ENCODE data around the gene TENM3.

TENM3 gene

GRCh38 chr4:182294451-182294850 is 51.2 kb downstream of the TENM3 start:
- H3K4me3 ChIP-seq (ENCODE audit: control insufficient read depth, low read depth, low read length), result no peak overlapping the region
- DNase-seq (ENCODE audit: low read depth), result no peak
- no peak for TF ChIP-seq CTCF (IDR thresholded peaks at IDR 0.05; ENCODE audit: control insufficient read depth, insufficient read depth, low read depth, low read length, missing control alignments)

GRCh38 chr4:182297659-182298058 is 54.5 kb downstream of the TENM3 start:
- DNase-seq (ENCODE audit: low read depth), result no peak
- no peak overlapping the region for H3K4me3 ChIP-seq (ENCODE audit: control insufficient read depth, low read depth, low read length)
- TF ChIP-seq CTCF (IDR thresholded peaks at IDR 0.05; ENCODE audit: control insufficient read depth, insufficient read depth, low read depth, low read length, missing control alignments), result no peak

GRCh38 chr4:182301736-182302135 is 58.5 kb downstream of the TENM3 start:
- no peak for TF ChIP-seq CTCF (IDR thresholded peaks at IDR 0.05; ENCODE audit: control insufficient read depth, insufficient read depth, low read depth, low read length, missing control alignments)
- DNase-seq (ENCODE audit: low read depth), result no peak
- no peak overlapping the region for H3K4me3 ChIP-seq (ENCODE audit: control insufficient read depth, low read depth, low read length)

- no peak for DNase-seq (ENCODE audit: low read depth)
- no peak overlapping the region for H3K4me3 ChIP-seq (ENCODE audit: control insufficient read depth, low read depth, low read length)
- TF ChIP-seq CTCF (IDR thresholded peaks at IDR 0.05; ENCODE audit: control insufficient read depth, insufficient read depth, low read depth, low read length, missing control alignments), result no peak
These were observed 60.6 kb downstream of the TENM3 start for GRCh38 chr4:182303847-182304246.

- peak; percentile 69 for DNase-seq (ENCODE audit: low read depth)
- peak; percentile 36 for TF ChIP-seq CTCF (IDR thresholded peaks at IDR 0.05; ENCODE audit: control insufficient read depth, insufficient read depth, low read depth, low read length, missing control alignments)
- H3K4me3 ChIP-seq (ENCODE audit: control insufficient read depth, low read depth, low read length), result no peak overlapping the region
These were observed 63.7 kb downstream of the TENM3 start for GRCh38 chr4:182306792-182307507.

- H3K4me3 ChIP-seq (ENCODE audit: control insufficient read depth, low read depth, low read length), result no peak overlapping the region
- TF ChIP-seq CTCF (IDR thresholded peaks at IDR 0.05; ENCODE audit: control insufficient read depth, insufficient read depth, low read depth, low read length, missing control alignments), result no peak
- peak; percentile 98 for DNase-seq (ENCODE audit: low read depth)
These were observed 64.5 kb downstream of the TENM3 start for GRCh38 chr4:182307746-182308145.
